NCI-H2029 (cell line): ENCODE results near the gene CARD14.

Experiments used
- DNase-seq: peaks from one replicate; lab custom pipeline; 2025; lab: John Stamatoyannopoulos, UW

Gene CARD14

DNA sequence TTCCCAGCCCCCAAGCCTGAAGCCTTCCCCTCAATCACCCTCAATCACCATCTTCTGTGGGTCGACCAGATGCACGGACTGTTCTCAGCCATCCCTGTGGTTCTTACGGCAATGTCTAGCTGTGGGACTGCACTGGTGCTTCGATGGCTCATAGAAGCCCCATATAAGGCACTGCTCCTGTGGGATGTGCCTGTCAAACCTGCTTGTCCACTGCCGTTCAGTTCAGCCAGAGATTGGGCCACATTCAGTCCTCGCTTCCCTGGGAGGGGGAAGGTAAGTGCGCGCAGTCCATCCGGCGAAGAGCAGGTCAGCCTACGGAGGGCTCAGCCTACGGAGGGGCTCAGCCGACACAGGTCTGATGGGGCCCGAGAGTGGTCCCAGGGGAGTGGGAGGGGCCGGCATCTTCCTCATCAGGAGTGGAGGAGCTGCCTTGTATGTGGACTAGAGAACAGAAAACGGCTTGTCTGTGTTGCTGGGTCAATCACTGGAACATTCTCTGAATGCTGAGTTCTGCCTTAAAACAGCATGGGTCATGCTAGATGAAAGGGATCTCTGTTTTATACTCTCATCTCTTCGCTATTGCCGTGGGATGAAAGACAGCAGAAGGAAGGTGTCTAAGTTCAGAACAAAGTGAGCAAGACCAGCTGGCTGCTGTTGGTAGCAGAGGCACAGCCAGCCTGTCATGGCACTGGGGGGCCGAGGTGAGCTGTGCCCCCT is at the start of gene CARD14:
CARD14 (plus strand) TSS at position 247 of the 717 bp plus-strand sequence. CDS start 11,409 bp downstream, outside the sequence.
- DNase-seq: no peak

DNA sequence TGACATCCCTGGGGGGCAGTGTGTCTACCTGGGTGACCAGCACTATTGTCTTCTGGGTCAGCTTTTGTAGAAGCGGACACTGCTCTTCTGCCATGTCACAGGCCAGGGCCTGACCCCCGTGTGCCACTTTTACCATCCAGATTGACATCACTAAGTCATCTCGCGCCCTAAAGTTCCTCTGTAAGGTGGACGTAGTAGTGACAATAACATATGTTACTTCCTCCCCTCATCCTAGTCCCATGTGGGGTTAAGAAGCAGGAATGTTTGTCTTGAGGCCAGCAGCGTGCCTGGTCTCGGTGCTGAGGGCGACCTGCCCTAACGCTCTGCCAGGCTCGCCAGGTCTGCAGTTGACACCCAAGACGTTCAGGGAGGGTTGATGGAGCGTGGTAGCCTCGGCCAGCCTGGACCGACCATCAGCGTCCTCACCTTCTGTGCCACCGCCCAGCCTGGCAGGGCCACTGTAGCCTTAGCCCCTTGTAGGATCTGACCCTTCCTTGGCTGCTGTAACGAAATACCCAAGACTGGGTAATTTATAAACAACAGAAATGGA is 47.7 kb upstream of the CARD14 start:
- no peak for DNase-seq

DNA sequence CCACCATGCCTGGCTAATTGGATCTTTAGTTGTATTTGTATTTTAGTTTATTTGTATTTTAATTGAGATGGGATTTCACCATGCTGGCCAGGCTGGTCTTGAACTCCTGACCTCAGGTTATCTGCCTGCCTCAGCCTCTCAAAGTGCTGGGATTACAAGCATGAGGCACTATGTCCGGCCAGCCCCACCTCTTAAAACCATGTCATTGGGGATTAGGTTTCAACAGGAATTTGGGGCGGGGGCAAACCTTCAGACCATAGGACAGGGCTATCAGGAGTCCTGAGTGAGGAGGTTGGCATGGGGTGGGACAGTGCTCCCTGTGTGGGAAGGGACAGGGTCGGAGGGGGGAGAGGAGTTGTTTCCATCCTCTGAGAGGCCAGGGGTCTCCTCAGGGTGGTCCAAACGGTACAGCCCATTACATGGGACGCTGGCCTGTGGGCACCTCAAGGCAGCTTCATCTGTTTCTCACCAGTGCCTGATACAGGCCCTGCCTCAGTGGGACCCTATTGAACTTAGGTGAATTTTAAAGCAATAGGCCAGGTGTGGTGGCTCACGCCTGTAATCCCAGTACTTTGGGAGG is 46.8 kb upstream of the CARD14 start:
- DNase-seq: no peak

DNA sequence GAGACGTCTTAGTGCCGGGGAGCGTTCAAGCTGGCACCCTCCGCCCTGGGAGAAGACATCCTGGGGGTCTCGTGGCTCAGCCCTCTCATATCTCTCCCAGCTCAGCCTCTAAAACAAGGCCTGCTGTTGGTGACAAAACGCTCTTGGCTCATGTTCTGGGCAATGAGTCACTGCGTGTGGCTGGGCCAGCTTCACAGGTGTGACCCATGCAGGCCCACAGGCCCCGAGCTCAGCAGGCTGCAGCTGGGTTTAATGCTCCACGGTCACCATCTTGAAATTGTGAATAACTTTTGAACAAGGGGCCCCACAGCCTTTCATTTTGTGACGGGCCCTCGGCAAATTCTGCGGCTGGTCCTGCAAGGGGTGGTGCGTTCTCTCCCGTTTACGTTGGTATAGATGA is 46.0 kb upstream of the CARD14 start:
- DNase-seq: no peak

DNA sequence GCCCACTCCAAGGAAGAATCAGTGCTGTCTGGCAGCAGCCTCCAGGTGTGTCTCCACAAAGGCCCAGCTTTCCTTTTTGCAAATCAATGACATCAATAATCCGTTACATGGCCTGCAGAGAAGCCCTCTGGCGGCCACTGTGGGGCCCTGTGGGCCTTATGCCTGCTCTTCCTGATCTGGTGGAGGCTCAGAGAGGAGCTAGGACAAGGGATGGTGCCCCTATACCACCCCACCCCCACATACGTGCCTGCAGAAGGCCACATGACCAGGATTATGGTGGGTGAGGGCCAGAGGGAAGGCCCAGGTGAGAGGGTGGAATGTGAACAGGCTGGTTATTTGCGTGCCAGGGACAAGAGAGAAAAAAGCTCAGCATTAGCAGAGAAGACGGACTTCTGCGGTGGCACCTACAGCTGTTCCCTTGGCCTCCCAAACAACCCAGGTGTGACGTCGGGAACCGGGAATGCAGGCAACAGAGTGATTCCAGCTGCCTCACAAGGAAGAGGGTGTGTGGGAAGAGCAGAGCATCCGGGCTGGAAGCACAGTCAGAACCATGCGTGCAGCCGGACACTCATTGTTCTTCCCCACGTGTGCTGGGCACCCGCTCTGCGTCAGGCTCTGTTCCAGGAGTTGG is 45.4 kb upstream of the CARD14 start:
- DNase-seq: no peak

DNA sequence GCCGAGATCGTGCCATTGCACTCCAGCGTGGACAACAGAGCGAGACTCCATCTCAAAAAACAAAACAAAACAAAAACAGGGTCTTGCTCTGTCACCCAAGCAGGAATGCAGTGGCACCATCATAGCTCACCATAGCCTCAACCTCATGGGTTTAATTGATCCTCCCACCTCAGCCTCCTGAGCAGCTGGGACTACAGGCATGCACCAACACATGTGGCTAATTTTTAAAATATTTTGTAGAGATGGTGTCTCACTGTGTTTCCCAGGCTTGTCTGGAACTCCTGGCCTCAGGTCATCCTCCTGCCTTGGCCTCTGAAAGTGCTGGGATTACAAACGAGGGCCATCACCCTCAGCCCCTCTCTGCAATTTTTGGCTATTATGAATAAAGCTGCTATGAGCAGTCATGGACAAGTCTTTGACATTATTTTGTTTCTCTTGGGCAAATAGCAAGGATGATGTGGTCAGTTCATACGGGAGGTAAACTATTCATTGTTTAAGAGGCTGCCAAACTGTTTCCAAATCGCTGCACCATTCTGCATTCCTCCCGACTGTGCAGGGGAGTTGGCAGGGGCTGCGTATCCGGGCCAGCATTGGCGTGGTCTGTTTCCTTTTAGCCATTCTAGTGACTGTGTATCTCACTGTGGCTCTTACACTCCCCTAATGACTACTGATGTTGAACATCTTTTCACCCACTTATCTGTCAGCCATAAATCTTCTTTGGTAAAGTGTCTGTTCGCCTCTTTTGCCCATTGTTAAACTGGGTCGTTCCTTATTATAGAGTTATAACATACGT is 44.0 kb upstream of the CARD14 start:
- DNase-seq: no peak

DNA sequence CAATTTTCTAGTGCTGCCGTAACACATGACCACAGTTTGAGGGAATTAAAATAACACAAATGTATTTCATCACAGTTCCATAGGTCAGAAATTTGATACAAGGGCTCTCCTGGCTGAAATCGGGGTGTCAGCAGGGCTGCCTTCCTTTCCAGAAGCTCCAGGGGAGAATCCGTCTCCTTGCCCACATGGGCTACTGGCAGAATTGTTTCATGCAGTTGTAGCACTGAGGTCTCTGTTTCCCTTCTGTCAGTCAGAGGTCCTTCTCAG is 43.4 kb upstream of the CARD14 start:
- DNase-seq: no peak

DNA sequence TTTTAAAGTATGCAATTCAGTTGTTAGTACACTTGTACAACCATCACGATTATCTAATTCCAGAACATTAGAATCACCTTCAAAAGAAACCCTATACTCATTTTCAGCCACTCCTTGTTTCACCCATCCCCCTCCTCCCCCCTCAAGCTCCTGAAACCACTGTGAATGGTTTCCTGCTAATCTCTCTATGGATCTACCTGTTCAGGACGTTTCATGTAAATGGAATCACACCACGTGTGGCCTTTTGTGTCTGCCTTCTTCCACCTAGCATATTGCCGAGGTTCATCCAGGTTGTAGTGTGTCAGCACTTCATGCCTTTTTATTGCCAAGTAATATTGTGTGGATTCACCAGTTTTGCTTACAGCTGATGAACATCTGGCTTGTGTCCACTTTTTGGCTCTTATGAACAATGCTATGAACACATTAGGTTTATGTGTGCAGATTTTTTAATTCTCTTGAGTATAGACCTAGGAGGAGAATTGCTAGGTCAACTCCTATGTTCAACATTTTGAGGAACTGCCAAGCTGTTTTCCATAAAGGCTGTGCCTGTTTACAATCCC is 40.7 kb upstream of the CARD14 start:
- DNase-seq: no peak

DNA sequence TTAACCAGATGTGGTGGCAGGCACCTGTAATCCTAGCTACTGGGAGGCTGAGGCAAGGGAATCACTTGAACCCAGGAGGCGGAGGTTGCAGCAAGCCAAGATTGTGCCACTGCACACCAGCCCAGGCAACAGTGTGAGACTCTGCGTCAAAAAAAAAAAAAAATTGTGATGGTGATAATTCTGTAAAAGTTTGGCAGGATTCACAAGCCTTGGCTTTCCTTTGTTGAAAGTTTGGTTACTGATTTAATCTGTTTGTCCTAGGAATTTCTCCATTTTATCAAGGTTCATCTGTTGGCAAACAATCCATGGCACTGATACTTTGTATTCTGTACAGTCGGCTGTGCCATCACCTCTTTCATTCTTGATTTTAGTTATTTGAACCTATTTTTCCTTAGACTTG is 38.8 kb upstream of the CARD14 start:
- no peak for DNase-seq

DNA sequence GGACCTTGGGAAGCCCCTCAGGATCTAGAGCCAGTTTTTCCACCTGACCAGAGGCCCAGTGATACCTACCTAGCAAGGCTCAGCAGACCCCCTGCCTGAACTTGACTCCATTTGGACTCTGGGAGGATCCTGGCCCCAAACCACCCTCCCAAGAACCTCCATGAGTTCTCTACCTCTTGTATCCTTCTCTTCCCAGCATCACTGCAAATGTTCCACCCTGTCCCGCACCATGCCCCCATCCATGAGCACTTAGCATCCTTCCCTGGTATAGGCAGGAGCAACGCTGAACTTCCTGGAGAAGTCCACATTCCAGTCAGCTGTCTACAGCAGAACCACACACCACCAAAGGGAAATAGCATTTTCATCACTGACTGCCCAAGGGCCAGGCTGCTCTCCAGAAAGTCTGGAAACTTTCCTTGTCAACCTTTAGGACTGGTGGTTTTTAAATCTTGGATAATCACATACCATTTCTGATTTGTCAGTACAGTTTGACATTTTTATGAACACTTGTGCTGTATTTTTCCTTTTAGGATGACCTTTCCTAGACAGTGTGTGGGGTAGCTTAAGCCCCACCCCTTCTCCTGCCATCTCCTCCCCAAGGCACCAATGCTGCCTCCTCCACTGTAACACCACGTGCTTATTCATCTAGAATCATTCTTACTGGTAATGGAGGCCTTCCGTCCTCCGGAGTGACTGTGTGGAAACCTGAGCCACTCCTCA is 36.8 kb upstream of the CARD14 start:
- DNase-seq: no peak

DNA sequence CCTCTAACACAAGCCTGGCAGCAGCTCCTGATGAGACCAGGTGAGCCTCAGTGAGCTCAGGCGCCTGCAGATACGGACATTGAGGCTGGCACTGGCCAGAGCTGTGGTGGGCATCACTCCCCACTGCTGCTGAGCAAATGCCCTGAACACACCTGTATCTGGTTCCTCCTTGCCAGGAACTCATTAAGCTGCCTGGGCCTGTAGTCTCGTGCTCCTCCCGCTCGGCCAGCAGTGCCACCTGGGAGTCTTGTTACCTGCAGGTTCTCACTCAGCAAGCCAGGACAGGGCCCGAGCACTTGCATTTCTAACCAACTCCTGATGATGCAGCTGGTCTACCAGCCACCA is 36.2 kb upstream of the CARD14 start:
- no peak for DNase-seq

DNA sequence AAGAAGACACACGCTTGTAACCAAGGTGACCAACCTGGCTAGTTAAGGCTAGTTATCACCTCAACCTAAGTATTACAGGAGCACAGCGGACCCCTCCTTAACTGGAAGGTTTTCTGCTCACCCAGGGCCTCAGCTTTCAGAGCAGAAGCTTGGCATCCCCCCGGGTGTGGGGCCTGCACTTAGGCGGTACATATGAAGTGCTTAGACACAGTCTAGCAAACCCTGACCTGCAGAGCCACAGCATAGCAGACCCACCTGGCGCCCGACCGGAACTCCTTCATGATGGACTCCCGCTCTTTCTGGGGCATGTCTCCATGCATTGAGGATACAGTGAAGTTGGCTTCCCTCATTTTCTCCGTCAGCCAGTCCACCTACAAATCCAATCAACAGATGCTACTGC is 32.7 kb upstream of the CARD14 start:
- no peak for DNase-seq

DNA sequence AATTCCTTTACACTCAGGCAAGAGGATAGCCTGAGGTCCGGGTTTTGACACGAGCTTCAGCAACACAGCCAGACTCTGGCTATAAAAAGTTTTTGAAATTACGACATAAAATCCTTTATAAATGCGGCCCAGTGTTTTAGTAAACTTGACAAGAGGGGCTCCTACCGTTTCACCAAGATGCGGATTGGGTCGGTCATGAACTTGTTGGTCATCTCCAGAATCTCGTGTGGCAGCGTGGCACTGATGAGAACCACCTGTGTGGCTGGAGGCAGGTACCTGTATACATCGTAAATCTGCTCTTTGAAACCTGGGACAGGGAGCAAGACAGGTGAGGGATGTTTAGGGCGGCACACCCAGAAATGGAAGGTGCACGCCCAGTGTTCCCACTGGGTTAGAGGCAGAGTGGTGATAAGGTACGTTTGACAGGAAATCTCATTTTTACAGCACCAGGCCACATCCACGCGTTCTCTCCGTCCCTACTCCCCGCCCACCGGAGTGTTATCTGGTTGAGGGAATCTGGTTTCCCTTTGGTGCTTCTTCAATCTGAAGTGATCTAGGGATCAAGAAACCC is 30.9 kb upstream of the CARD14 start:
- no peak for DNase-seq

DNA sequence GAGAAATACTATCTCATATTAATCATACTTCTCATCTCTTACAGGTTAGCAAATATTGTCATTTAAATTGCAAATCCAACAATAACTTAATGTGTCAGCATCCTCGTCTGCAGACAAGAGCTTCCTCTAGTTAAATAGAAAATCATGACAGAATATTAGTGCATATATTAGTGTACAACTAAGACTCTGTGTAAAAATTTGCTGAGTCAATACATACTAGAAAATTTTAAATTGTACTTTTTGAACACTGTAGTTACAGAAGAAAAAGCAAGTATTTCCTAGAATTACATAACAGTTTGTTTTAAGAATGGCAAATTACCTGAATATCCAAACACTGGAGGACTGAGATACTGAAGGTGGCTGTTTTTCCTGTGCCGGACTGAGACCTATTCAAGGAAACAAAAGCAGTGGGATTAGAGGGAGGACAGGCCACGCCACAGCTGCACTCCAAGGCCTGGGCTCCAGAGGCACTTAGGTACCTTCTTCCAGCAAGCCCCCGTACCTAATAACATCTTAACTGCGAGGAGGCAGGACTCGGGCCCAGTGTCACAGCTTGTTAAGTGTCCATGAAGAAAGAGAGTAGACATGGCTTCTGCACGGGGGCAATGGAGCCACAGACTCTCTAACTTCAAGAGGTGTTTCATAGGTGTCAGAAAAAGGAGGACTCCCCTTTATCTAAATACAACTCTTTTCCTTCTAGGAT is 28.2 kb upstream of the CARD14 start:
- no peak for DNase-seq

DNA sequence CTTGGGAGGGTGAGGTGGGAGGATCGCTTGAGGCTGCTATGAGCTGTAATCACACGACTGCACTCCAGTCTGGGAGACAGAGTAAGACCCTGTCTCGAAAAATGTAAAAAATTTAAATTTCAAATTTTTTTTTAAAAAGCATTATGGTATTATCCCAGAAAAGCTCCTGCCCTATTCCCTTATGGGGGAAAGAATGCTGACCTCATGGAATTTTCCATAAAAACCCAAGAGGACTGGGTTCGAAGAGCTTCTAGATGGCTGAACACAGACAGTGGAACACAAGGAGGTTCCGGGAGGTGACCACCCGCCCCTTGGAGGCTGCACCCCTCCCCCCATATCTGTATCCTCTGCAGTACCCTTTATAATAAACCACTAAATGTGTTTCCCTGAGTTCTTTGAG is 26.9 kb upstream of the CARD14 start:
- DNase-seq: no peak

DNA sequence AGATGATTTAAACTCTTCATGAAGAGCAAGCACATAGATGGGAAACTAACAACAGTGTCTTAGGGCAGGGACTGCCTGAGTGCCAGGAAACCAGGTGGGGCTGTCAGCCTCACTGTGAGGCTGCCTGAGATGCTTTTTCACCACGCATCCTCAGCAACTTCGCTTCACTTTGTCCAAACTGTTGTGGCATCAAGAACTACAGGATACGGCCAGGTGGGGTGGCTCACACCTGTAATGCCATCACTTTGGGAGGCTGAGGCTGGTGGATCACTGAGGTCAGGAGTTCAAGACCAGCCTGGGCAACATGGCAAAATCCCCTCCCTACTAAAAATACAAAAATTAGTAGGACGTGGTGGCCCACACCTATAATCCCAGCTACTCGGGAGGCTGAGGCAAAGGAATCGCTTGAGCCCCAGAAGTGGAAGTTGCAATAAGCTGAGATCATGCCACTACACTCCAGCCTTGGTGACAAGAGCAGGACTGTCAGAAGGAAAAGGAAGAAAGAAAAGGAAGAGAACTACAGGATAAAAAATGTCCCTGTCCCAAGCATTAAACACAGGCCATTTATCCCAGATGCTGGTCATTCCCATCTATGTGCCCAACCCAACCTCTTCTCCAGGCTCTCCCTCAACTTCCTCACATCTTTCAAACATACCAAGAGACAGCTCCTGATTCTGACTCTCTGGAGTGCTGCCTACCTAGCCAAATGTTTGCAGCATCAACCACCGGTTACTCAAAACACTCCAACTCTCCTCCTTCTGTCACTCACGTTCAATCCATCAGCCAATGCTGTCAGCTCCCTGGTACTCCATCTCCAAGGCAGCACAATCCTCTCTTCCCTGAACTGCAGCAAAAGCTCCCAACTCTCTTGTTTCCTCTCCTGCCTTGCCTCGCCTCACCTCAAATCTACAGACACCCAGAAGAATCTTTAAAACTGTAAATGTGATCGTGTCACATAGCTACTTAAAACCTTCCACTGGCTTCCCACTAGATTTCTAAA is 24.5 kb upstream of the CARD14 start:
- DNase-seq: no peak

DNA sequence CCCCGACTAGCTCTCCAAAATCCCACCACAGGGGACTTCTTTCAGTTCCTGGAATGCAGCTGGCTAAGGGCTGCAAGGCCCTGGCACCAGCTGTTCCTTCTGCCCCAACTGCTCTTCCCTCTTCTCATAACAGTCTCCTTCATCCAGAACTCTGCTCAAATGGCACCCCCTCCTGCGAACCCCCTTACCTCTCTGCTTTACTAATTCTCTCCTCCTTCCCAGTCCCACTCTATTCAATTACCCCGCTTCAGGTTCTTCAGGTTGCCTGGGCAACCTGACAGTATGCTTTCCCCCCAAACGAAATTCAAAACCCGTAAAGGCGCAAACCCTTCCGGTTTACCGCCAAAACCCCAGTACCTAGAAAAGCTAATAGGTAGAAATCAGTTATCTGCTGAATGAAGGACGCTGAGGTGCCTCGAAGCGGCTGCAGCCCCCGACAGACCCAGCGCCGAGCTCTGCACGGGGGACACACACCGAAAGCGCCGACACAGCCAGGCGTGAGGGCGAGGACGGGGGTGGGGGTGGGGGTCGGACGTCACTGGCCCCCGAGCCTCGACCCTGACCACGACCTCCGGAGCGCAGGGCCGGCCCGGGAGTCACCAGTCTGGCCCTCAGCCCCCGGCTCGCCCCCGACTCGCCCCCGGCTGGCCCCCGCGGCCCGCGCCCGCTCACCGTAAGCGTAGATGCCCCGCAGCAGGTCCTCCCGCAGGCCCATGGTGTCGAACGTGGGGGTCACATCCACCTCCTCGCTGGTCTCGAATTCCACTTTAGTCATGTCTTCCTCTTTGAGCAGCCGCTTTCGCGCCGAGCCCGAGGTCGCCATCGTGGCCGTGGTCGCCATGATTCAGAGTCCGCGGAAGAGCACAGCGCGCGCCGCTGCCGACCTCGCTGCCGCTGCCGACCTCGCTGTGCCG is 23.5 kb upstream of the CARD14 start:
- peak; percentile 9 for DNase-seq

DNA sequence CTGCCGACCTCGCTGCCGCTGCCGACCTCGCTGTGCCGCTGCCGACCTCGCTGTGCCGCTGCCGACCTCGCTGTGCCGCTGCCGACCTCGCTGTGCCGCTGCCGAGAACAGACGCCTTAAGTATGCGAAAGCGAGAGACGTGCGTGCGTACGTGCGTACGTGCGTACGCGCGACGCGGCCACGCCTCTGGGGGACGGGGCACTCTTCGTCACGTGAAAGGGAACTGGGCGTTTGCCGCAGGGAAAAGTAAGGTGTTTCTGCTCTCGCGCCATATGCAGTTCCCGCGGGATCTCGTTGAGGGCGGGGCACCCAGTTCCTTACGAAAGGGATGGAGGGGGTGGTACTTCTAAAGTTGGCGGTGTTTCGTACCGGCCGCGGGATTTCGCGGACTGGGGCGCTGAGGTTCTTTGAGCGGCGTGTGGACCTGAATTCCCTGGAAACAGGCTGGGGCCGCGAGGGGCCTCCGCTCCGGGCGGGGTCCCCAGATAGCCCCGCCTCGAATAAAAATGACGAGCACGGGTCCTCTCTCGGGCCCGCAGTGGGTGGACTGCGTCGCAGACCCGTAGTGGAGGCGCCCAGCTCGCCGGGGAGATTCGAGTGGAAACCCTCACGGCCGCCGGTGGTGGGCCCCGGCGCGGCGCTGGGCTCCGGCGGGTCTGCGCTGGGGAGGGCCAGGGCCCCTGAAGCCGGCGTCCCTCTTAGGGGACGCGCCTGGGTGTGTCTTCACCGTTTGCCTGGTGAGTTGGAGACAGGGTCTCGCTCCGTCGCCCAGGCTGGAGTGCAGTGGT is 22.6 kb upstream of the CARD14 start, which contains the start of gene EIF4A3:
EIF4A3 (minus strand) TSS at position 94 of the 788 bp plus-strand sequence. CDS start 167 bp downstream, outside the sequence.
- peak; percentile 97 for DNase-seq
